KMS-11 (cell line): Measurements from ENCODE around the gene CACHD1.

Experiments
- H2AFZ ChIP-seq: fragments of 200-600 bp; sonication (generic); 2 replicates; pipeline ENCODE4 v1.6.1; 2016; ENCODE audit warnings: antibody characterized with exemption, mixed run types, low read depth
- H3K27ac ChIP-seq: fragments of 200-600 bp; sonication (generic); 2 replicates; pipeline ENCODE4 v1.6.1; 2016; ENCODE audit warnings: mild to moderate bottlenecking, mixed run types
- H3K27me3 ChIP-seq: fragments of 200-600 bp; sonication (generic); 2 replicates; pipeline ENCODE4 v1.6.1; 2017; ENCODE audit warnings: mild to moderate bottlenecking, low read depth, mixed run types, moderate library complexity; ENCODE audit not compliant: insufficient read depth
- H3K36me3 ChIP-seq: fragments of 200-600 bp; sonication (generic); 2 replicates; pipeline ENCODE4 v1.6.1; 2017; ENCODE audit warnings: mild to moderate bottlenecking, mixed run types; ENCODE audit not compliant: insufficient read depth
- H3K4me1 ChIP-seq: fragments of 200-600 bp; sonication (generic); 2 replicates; pipeline ENCODE4 v1.6.1; 2016; ENCODE audit warnings: mild to moderate bottlenecking, low read depth, mixed run types; ENCODE audit not compliant: poor library complexity, severe bottlenecking
- H3K4me2 ChIP-seq: fragments of 200-600 bp; sonication (generic); 2 replicates; pipeline ENCODE4 v1.7.0; 2016; ENCODE audit warnings: mild to moderate bottlenecking, mixed run types
- H3K4me3 ChIP-seq: fragments of 200-600 bp; sonication (generic); IDR thresholded peaks from 2 replicates; pipeline ENCODE4 v1.6.1; 2017; ENCODE audit warnings: low read depth, low read length, mixed read lengths; ENCODE audit not compliant: insufficient read depth
- H3K79me2 ChIP-seq: fragments of 200-600 bp; sonication (generic); 2 replicates; pipeline ENCODE4 v1.6.1; 2016; ENCODE audit warnings: low read depth, mixed run types; ENCODE audit not compliant: insufficient read depth
- H3K9ac ChIP-seq: fragments of 200-600 bp; sonication (generic); 2 replicates; pipeline ENCODE4 v1.6.1; 2016; ENCODE audit warnings: mild to moderate bottlenecking, mixed run types
- H4K20me1 ChIP-seq: fragments of 200-600 bp; sonication (generic); 2 replicates; pipeline ENCODE4 v1.6.1; 2016; ENCODE audit warnings: mild to moderate bottlenecking, mixed run types; ENCODE audit not compliant: insufficient read depth
- CTCF ChIP-seq: fragments of 200-600 bp; sonication (generic); conservative IDR thresholded peaks from 2 replicates; pipeline ENCODE4 v1.6.1; 2017; ENCODE audit warnings: low read depth, mild to moderate bottlenecking, antibody characterized with exemption, low read length, moderate library complexity, mixed read lengths

CACHD1 gene

GRCh38 chr1:64651841-64652240, 181.9 kb downstream of the CACHD1 start:
- Histone ChIP-seq H3K27ac (no peak overlapping the region), H3K79me2 (no peaks in the 10 kb centered on the region), H4K20me1 (no peaks in the 10 kb centered on the region), H3K36me3 (no peaks in the 10 kb centered on the region), H2AFZ (no peak overlapping the region), H3K9ac (no peak overlapping the region), H3K4me3 (no peak overlapping the region), H3K4me1 (no peaks in the 10 kb centered on the region), H3K27me3 (no peaks in the 10 kb centered on the region), H3K4me2 (no peak overlapping the region)
- TF ChIP-seq CTCF: no peak

- no peak overlapping the region for H3K9ac ChIP-seq
- no peaks in the 10 kb centered on the region for H3K27me3 ChIP-seq
- no peak overlapping the region for H3K27ac ChIP-seq
- H4K20me1 ChIP-seq: no peaks in the 10 kb centered on the region
- no peaks in the 10 kb centered on the region for H3K4me1 ChIP-seq
- no peak for TF ChIP-seq CTCF
- no peak overlapping the region for H2AFZ ChIP-seq
- H3K79me2 ChIP-seq: no peaks in the 10 kb centered on the region
- no peaks in the 10 kb centered on the region for H3K36me3 ChIP-seq
- H3K4me3 ChIP-seq: no peak overlapping the region
- H3K4me2 ChIP-seq: no peak overlapping the region
Measured at GRCh38 chr1:64653466-64653865, 183.5 kb downstream of the CACHD1 start.

- Histone ChIP-seq H3K4me1 (no peaks in the 10 kb centered on the region), H3K9ac (no peak overlapping the region), H3K4me3 (no peak overlapping the region), H3K36me3 (no peaks in the 10 kb centered on the region), H4K20me1 (no peaks in the 10 kb centered on the region), H2AFZ (no peak overlapping the region), H3K79me2 (no peaks in the 10 kb centered on the region), H3K4me2 (no peak overlapping the region), H3K27ac (no peak overlapping the region), H3K27me3 (no peaks in the 10 kb centered on the region)
- TF ChIP-seq CTCF: no peak
Measured at GRCh38 chr1:64654519-64655341, 184.8 kb downstream of the CACHD1 start.

GRCh38 chr1:64655861-64656260, 185.9 kb downstream of the CACHD1 start:
- no peak overlapping the region for H2AFZ ChIP-seq
- no peak for TF ChIP-seq CTCF
- H3K27me3 ChIP-seq: no peaks in the 10 kb centered on the region
- H3K27ac ChIP-seq: no peak overlapping the region
- no peaks in the 10 kb centered on the region for H3K79me2 ChIP-seq
- no peaks in the 10 kb centered on the region for H3K4me1 ChIP-seq
- H3K9ac ChIP-seq: no peak overlapping the region
- no peak overlapping the region for H3K4me3 ChIP-seq
- no peaks in the 10 kb centered on the region for H3K36me3 ChIP-seq
- no peaks in the 10 kb centered on the region for H4K20me1 ChIP-seq
- H3K4me2 ChIP-seq: no peak overlapping the region
